ENCODE results near the gene KLK15. TPM values are rescaled to one million over a fixed set of nuclear protein-coding genes. Genes with fewer than 3 reads are reported as not detected.

KLK15 gene
- polyA plus RNA-seq, 12 donors, result not detected

GRCh38 chr19:50843701-50844221, 10.4 kb upstream of the KLK15 start:
- DNase-seq, result no peak

- DNase-seq, result no peak
Measured at GRCh38 chr19:50843205-50843604, 9.8 kb upstream of the KLK15 start.

- DNase-seq, result no peak
Measured at GRCh38 chr19:50842130-50842529, 8.8 kb upstream of the KLK15 start.

GRCh38 chr19:50839712-50840655, 6.6 kb upstream of the KLK15 start:
- no peak for DNase-seq

GRCh38 chr19:50838239-50838638, 4.9 kb upstream of the KLK15 start:
- no peak for DNase-seq

GRCh38 chr19:50837300-50837699, 3.9 kb upstream of the KLK15 start:
- DNase-seq, result no peak

GRCh38 chr19:50836543-50837195, 3.3 kb upstream of the KLK15 start:
- no peak for DNase-seq

GRCh38 chr19:50835785-50836542, 2.6 kb upstream of the KLK15 start:
- peak; percentile 29 for DNase-seq

- DNase-seq, result no peak
Measured at GRCh38 chr19:50835103-50835784, 1.9 kb upstream of the KLK15 start.

- DNase-seq, result no peak
Measured at GRCh38 chr19:50833802-50834167, 411 bp upstream of the KLK15 start.

GRCh38 chr19:50832666-50833065, 708 bp downstream of the KLK15 start:
- no peak for DNase-seq

- DNase-seq, result no peak
Measured at GRCh38 chr19:50831026-50831396, 2.4 kb downstream of the KLK15 start.

GRCh38 chr19:50830266-50831025, 2.9 kb downstream of the KLK15 start:
- DNase-seq, result no peak

- no peak for DNase-seq
Measured at GRCh38 chr19:50829801-50830200, 3.6 kb downstream of the KLK15 start.

GRCh38 chr19:50827476-50827875, 5.9 kb downstream of the KLK15 start:
- DNase-seq, result no peak

GRCh38 chr19:50826492-50827240, 6.7 kb downstream of the KLK15 start:
- DNase-seq, result no peak

- DNase-seq, result no peak
Measured at GRCh38 chr19:50823389-50824042, 9.9 kb downstream of the KLK15 start, which contains the start of gene KLK1. Gene KLK1 (minus strand): TSS chr19:50823787. CDS start chr19:50823748, 39 bp downstream.

GRCh38 chr19:50822661-50823208, 10.6 kb downstream of the KLK15 start:
- no peak for DNase-seq

- DNase-seq, result no peak
Measured at GRCh38 chr19:50821622-50822021, 11.8 kb downstream of the KLK15 start.

Data from muscle of arm (tissue), 12 donors.